Tibial nerve (tissue), 4 donors: ENCODE data around the gene TDP2. TPM values are rescaled to one million over a fixed set of nuclear protein-coding genes. Genes with fewer than 3 reads are reported as not detected.

Source experiments
- DNase-seq, 2 donors: peaks; one replicate each; pipeline ENCODE4 v3.0.0-alpha.2; 2019; ENCODE audit warnings: low spot score in 2 of 2
- H3K27ac ChIP-seq, 4 donors: fragments of 200-600 bp; sonication (generic) in 3 of 4; one replicate each; pipeline ENCODE4 v1.5.1; 2017 to 2019; ENCODE audit warnings: mild to moderate bottlenecking in 1 of 4
- H3K27me3 ChIP-seq, 2 donors: fragments of 200-600 bp; sonication (generic) in 1 of 2; one replicate each; pipeline versions ENCODE4 v1.5.1 to v1.6.0; 2017 to 2019
- H3K36me3 ChIP-seq, 3 donors: fragments of 200-600 bp; sonication (generic); one replicate each; pipeline ENCODE4 v1.5.1; 2018 to 2019
- H3K4me1 ChIP-seq, 4 donors: fragments of 200-600 bp; sonication (generic) in 3 of 4; one replicate each; pipeline ENCODE4 v1.5.1; 2017 to 2019
- H3K4me3 ChIP-seq, 4 donors: fragments of 200-600 bp; sonication (generic) in 3 of 4; one replicate each; pipeline ENCODE4 v1.5.1; 2017 to 2019; ENCODE audit warnings: mild to moderate bottlenecking in 1 of 4, moderate library complexity in 1 of 4
- H3K9me3 ChIP-seq, 4 donors: fragments of 200-600 bp; sonication (generic) in 3 of 4; one replicate each; pipeline ENCODE4 v1.5.1; 2017 to 2019
- EP300 ChIP-seq, 2 donors: sonication (generic); formaldehyde crosslinking; IDR thresholded peaks; one replicate each; pipeline ENCODE4 v1.6.1; 2017; ENCODE audit warnings: antibody characterized with exemption in 2 of 2, mild to moderate bottlenecking in 1 of 2
- POLR2A ChIP-seq, 2 donors: fragments of 450-650 bp; IDR thresholded peaks; one replicate each; pipeline ENCODE4 v1.6.1; 2017; ENCODE audit warnings: antibody characterized with exemption in 2 of 2, mild to moderate bottlenecking in 2 of 2, moderate library complexity in 2 of 2
- WGBS, 2 donors: methylation state at CpG; one replicate each; pipeline ENCODE4 v1.1.5; 2018; 5-methylcytosine and 5-hydroxymethylcytosine counted together
- total RNA-seq, 4 donors: library from RNA; depleted of rRNA; stranded (reverse); fragments of >200 nt; gene quantifications; one replicate each; pipeline ENCODE4 v1.1.0, GENCODE V29; 2016
- TF ChIP-seq, protein P1 (sequence below), 5 experiments: fragments of 200-600 bp in 3 of 5; fragments of 450-650 bp in 2 of 5; sonication (generic) in 3 of 5; IDR thresholded peaks; one replicate each; pipeline ENCODE4 v1.5.1; 2016 to 2019; ENCODE audit warnings: antibody characterized with exemption in 5 of 5, mild to moderate bottlenecking in 3 of 5, moderate library complexity in 2 of 5

Gene TDP2
- total RNA-seq, 4 donors from 2014 or later: 24.9 to 32.0 (median 31.3) TPM

DNA sequence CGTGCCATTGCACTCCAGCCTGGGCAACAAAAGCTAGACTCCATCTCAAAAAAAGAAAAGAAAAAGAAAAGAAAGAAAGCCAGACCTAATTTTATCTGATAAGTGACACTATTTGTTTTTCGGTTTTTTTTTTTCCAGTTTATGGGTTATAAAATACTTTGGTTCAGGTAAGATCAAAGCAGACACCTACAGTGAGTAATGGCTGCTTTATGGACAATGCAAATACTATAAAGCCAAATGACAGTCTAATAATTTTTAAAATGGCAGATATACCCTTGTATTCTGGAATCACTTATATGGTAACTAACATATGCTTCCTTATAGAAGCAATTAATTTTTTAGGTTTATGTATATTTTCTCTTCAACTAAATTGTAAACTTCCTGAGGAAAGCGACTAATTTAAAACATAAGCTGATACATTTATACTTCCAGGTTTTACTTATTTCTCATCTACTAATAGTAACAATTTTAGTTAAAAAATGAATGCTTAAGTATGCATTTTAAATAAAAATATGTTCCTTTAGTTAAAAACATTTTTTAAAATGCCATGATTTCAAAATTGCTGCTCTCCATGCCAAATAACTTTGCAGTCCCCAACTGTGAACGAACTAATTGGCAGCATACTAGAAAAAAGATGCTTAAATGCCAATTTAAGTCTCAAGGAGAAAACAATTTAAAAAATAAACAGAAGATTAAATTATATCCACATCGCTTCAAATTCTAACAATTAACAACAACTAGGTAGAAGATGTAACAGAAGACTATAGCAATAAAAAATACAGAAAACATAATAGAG is 59.2 kb downstream of the TDP2 start:
- 87 to 93% methylated on average over 5 of the region's 5 CpGs for WGBS, 2 donors

DNA sequence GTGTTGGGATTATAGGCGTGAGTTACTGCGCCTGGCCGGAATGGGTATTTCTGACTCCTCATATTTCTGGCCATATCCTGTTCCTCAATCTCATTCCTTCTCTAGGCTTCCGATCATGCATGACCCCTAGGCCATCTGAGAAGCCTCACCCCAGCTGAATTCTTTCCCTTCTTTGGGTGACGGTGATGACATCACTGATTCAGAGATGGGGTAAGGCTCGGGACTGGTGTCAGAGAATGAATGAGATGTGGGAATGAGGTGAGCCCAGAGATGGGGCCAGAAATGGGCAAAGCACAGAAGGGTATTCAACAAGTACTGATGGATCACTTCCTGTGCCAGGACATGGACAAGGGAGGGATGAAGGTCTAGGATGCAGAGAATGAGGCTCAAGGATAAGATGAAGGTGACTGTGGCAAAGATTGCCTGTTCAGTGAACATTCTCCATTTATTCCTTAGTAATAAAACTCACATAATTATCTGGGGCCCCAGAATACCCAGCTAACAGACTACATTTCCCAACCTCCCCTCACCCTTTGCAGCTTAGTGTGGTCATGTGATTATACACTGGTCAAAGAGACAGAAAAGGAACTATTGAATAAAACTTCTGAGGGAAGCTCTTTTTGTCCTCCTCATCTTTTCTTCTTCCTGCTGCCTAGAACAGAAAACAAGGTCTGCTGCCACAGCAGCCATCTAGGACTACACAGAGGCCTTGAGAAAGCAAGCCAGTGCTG is 60.3 kb downstream of the TDP2 start:
- Histone ChIP-seq H3K4me1 (no peaks in the 10 kb centered on the region), H3K36me3 (no peaks in the 10 kb centered on the region), H3K27me3 (no peaks in the 10 kb centered on the region), H3K4me3 (no peak overlapping the region), H3K9me3 (no peaks in the 10 kb centered on the region), H3K27ac (no peak overlapping the region)
- no peak for TF ChIP-seq POLR2A (IDR thresholded peaks at IDR 0.05)
- TF ChIP-seq EP300 (IDR thresholded peaks at IDR 0.05): no peak
- TF ChIP-seq, protein P1, sequence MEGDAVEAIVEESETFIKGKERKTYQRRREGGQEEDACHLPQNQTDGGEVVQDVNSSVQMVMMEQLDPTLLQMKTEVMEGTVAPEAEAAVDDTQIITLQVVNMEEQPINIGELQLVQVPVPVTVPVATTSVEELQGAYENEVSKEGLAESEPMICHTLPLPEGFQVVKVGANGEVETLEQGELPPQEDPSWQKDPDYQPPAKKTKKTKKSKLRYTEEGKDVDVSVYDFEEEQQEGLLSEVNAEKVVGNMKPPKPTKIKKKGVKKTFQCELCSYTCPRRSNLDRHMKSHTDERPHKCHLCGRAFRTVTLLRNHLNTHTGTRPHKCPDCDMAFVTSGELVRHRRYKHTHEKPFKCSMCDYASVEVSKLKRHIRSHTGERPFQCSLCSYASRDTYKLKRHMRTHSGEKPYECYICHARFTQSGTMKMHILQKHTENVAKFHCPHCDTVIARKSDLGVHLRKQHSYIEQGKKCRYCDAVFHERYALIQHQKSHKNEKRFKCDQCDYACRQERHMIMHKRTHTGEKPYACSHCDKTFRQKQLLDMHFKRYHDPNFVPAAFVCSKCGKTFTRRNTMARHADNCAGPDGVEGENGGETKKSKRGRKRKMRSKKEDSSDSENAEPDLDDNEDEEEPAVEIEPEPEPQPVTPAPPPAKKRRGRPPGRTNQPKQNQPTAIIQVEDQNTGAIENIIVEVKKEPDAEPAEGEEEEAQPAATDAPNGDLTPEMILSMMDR (IDR thresholded peaks at IDR 0.05): no peak
- WGBS, 2 donors: 88 to 89% methylated on average over 6 of the region's 6 CpGs
- DNase-seq: no peak

More for the DNA sequence above, 59.2 kb downstream of the TDP2 start:
- no peak for DNase-seq
- Histone ChIP-seq H3K4me1 (no peaks in the 10 kb centered on the region), H3K27me3 (no peaks in the 10 kb centered on the region), H3K9me3 (no peaks in the 10 kb centered on the region), H3K4me3 (no peak overlapping the region), H3K36me3 (no peaks in the 10 kb centered on the region), H3K27ac (no peak overlapping the region)
- TF ChIP-seq EP300 (IDR thresholded peaks at IDR 0.05): no peak
- TF ChIP-seq, protein P1 (IDR thresholded peaks at IDR 0.05): no peak
- no peak for TF ChIP-seq POLR2A (IDR thresholded peaks at IDR 0.05)

DNA sequence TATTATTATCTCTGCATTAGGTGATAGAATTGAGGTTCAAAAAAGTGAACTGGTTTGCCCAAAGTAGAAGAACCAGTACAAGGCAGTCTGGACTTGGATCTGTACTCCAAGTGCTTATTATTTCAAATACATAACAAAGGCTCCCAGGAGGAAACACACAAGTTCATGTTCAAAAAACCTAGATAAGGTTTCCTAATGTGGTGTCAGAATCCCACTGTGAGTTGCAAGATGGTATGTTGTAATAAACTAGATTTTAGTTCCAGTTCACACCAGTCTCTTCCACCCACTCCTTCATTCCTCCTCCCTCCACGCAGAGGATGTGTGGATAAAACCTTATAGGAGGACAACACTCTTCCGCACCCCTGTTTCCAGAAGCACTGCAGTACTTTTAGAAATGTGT is 63.5 kb downstream of the TDP2 start:
- WGBS, 2 donors: 84 to 90% methylated on average over 2 of the region's 2 CpGs
- H3K9me3 ChIP-seq: no peaks in the 10 kb centered on the region
- TF ChIP-seq POLR2A (IDR thresholded peaks at IDR 0.05): no peak
- TF ChIP-seq EP300 (IDR thresholded peaks at IDR 0.05): no peak
- TF ChIP-seq, protein P1 (IDR thresholded peaks at IDR 0.05): no peak
- H3K36me3 ChIP-seq: no peaks in the 10 kb centered on the region
- no peak overlapping the region for H3K4me3 ChIP-seq
- no peaks in the 10 kb centered on the region for H3K4me1 ChIP-seq
- no peak overlapping the region for H3K27ac ChIP-seq
- DNase-seq: no peak
- H3K27me3 ChIP-seq: no peaks in the 10 kb centered on the region

DNA sequence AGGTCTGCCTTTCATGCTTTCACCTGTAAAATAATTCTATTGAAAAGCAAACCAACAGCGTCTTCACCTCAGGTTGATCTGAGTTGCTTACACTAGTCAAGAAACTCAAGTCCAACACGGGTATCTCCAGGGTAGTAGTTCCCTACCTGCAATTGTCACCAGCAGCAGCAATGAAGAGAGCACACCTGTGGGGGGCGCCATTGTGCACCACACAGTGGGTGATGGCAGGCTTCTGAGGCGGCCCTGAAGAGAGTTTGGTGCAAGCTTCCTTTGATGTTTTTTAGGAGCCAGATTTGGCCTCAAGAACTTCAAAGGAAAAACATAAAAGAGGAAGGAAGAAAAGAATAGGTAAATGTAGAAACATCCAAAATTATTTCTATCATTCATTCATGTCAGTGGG is 65.8 kb downstream of the TDP2 start:
- TF ChIP-seq EP300 (IDR thresholded peaks at IDR 0.05) (no peak), POLR2A (IDR thresholded peaks at IDR 0.05) (no peak)
- TF ChIP-seq, protein P1 (IDR thresholded peaks at IDR 0.05): no peak
- no peaks in the 10 kb centered on the region for H3K36me3 ChIP-seq
- no peaks in the 10 kb centered on the region for H3K27me3 ChIP-seq
- WGBS, 2 donors: 51 to 55% methylated on average over 4 of the region's 4 CpGs
- H3K27ac ChIP-seq: no peak overlapping the region
- no peak for DNase-seq
- H3K9me3 ChIP-seq: no peaks in the 10 kb centered on the region
- no peaks in the 10 kb centered on the region for H3K4me1 ChIP-seq
- H3K4me3 ChIP-seq: no peak overlapping the region

Other genes with a start within 250 kb of the TDP2 start
- gene GPLD1, start 177.3 kb downstream of the TDP2 start, total RNA-seq: 1 to 10 TPM; 2.7 to 3.6 (median 3.0) TPM
- 10 to 100 TPM in 3 of 4 donors, 1 to 10 TPM in 1; 7.8 to 12.0 (median 11.5) TPM for gene ALDH5A1, start 171.9 kb downstream of the TDP2 start, total RNA-seq
- under 1 TPM in 3 of 4 donors, not detected in 1; under 0.01 to 0.98 (median under 0.01) TPM for gene KIAA0319, start 20.7 kb downstream of the TDP2 start, total RNA-seq
- 10 to 100 TPM in 1 of 4 donors, 1 to 10 TPM in 3; 3.3 to 10.2 (median 7.5) TPM for gene ACOT13, start 178 bp upstream of the TDP2 start, total RNA-seq
- 100 to 1,000 TPM in 1 of 4 donors, 10 to 100 TPM in 3; 55.9 to 122 (median 77.9) TPM for gene C6orf62, start 52.3 kb upstream of the TDP2 start, total RNA-seq
- 10 to 100 TPM in 3 of 4 donors, 1 to 10 TPM in 1; 5.5 to 20.7 (median 13.9) TPM for gene GMNN, start 108.0 kb upstream of the TDP2 start, total RNA-seq
- not detected for gene ARMH2, start 132.0 kb upstream of the TDP2 start, total RNA-seq